ENCODE data around the gene GCLC.

DNA sequence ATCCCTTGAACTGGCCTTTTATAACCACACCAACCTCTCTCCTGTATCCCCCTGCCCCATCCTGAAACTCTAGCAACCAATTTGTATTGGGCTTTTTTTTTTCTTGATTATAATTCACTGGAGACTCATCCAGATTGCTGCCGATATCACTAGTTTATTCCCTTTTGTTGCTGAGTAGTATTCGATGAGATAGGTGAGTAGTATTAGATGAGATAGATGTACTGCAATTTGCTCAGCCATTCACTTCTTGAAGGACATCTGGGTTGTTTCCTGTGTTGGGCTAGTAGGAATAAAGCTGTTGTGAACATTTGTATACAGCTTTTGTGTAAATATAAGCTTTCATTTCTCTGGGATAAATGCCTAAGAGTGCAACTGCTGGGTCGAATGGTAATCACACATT, 58.2 kb downstream of the GCLC start:
- TF ChIP-seq, protein P1, sequence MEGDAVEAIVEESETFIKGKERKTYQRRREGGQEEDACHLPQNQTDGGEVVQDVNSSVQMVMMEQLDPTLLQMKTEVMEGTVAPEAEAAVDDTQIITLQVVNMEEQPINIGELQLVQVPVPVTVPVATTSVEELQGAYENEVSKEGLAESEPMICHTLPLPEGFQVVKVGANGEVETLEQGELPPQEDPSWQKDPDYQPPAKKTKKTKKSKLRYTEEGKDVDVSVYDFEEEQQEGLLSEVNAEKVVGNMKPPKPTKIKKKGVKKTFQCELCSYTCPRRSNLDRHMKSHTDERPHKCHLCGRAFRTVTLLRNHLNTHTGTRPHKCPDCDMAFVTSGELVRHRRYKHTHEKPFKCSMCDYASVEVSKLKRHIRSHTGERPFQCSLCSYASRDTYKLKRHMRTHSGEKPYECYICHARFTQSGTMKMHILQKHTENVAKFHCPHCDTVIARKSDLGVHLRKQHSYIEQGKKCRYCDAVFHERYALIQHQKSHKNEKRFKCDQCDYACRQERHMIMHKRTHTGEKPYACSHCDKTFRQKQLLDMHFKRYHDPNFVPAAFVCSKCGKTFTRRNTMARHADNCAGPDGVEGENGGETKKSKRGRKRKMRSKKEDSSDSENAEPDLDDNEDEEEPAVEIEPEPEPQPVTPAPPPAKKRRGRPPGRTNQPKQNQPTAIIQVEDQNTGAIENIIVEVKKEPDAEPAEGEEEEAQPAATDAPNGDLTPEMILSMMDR (optimal IDR thresholded peaks at IDR 0.05 in 1 of 3, IDR thresholded peaks at IDR 0.05 in 1 of 3, conservative IDR thresholded peaks at IDR 0.05 in 1 of 3; ENCODE audit: extremely low read depth in 1 of 3, insufficient read depth in 2 of 3, low read length in 3 of 3) = no peak
- TF ChIP-seq EZH2 (IDR thresholded peaks at IDR 0.05; ENCODE audit: low read length) = no peak
